Epithelial cell of prostate (primary cell): ENCODE measurements around the gene MCCD1.

ENCODE experiments used
- DNase-seq: peaks from one replicate; pipeline ENCODE4 v3.0.0-alpha.2; 2011; ENCODE audit warnings: low read depth, low spot score
- H3K27ac ChIP-seq: fragments of 450-650 bp; 2 replicates; pipeline ENCODE4 v1.5.1; 2017; ENCODE audit warnings: mild to moderate bottlenecking

The MCCD1 gene

DNA sequence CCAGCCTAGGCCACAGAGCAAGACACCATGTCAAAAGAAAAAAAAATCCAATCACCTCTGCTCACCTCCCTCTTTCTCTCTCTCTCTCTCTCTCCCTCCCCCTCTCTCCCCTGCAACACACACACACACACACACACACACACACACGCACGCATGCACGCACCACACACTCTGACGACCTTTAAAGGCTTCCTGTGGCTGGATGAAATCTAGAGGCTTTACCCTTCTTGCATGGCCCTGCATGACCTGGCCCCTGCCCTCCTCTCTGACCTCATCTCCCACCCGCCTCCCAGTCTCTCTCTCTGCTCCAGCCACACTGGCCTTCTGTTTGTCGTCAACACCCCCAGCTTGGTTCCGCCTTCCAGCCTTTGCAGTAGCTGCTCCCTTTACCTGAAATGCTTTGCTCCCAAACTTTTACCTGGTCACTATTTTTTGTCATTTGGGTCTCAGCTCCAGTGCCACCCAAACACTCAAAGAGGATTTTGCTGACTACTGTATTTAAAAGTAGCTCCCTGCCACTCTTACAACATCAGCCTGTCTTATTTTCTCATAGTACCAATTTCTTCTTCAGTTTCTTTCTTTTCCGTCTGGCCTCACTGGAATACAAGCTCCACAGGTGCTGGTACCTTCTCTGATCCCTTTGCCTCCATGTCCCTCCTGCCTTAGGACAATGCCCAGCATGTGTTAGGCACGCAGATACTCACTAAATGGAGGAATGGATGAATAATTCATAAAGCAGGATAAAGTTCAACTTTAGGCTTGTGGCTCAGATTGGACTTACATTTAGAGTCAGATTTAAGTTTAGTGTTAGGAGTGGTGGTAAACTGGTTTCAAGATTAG is 39.0 kb downstream of the MCCD1 start:
- H3K27ac ChIP-seq: no peak overlapping the region
- DNase-seq: no peak

DNA sequence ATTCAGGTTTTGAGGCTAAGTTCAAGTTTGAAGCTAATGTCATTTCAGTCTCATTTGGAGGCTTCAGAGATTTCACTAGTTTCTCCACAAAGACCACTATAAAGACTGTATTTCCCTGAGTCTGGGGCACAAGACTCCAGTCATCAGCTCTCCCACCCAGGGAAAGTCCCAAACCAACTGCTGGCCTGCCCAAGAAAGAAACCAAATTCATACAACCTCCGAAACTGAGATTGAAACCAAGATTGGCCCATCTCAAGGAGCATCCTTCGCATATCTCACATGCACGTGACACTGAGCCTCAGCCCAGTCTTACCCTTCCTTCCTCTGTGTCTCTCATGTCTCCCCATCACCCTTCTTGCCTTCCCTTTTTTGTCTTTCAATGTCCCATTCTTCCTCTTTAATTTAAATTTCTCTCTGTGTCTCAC is 39.8 kb downstream of the MCCD1 start:
- no peak overlapping the region for H3K27ac ChIP-seq
- no peak for DNase-seq

- no peak overlapping the region for H3K27ac ChIP-seq
- DNase-seq: no peak
Observed at GRCh38 chr6:31569861-31570536, 41.2 kb downstream of the MCCD1 start.

DNA sequence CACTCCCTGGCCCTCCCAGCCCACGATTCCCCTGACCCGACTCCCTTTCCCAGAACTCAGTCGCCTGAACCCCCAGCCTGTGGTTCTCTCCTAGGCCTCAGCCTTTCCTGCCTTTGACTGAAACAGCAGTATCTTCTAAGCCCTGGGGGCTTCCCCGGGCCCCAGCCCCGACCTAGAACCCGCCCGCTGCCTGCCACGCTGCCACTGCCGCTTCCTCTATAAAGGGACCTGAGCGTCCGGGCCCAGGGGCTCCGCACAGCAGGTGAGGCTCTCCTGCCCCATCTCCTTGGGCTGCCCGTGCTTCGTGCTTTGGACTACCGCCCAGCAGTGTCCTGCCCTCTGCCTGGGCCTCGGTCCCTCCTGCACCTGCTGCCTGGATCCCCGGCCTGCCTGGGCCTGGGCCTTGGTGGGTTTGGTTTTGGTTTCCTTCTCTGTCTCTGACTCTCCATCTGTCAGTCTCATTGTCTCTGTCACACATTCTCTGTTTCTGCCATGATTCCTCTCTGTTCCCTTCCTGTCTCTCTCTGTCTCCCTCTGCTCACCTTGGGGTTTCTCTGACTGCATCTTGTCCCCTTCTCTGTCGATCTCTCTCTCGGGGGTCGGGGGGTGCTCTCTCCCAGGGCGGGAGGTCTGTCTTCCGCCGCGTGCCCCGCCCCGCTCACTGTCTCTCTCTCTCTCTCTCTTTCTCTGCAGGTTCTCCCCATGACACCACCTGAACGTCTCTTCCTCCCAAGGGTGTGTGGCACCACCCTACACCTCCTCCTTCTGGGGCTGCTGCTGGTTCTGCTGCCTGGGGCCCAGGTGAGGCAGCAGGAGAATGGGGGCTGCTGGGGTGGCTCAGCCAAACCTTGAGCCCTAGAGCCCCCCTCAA is 43.5 kb downstream of the MCCD1 start, which contains the start of gene LTA:
LTA (plus strand) TSS at position 249 of the 871 bp plus-strand sequence; CDS start at position 703, 454 bp downstream.
- no peak for DNase-seq

GRCh38 chr6:31573239-31574105 is 44.7 kb downstream of the MCCD1 start:
- DNase-seq: no peak
- H3K27ac ChIP-seq: no peak overlapping the region

More for the DNA sequence above, 43.5 kb downstream of the MCCD1 start, which contains the start of gene LTA:
- H3K27ac ChIP-seq: no peak within 1 kb of the TSS

- H3K27ac ChIP-seq: no peak overlapping the region
Observed at GRCh38 chr6:31574106-31575061, 45.6 kb downstream of the MCCD1 start.

DNA sequence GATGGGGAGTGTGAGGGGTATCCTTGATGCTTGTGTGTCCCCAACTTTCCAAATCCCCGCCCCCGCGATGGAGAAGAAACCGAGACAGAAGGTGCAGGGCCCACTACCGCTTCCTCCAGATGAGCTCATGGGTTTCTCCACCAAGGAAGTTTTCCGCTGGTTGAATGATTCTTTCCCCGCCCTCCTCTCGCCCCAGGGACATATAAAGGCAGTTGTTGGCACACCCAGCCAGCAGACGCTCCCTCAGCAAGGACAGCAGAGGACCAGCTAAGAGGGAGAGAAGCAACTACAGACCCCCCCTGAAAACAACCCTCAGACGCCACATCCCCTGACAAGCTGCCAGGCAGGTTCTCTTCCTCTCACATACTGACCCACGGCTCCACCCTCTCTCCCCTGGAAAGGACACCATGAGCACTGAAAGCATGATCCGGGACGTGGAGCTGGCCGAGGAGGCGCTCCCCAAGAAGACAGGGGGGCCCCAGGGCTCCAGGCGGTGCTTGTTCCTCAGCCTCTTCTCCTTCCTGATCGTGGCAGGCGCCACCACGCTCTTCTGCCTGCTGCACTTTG is 46.7 kb downstream of the MCCD1 start, which contains the start of gene TNF:
TNF (plus strand) TSS at position 231 of the 567 bp plus-strand sequence; CDS start at position 408, 177 bp downstream.
- H3K27ac ChIP-seq: no peak within 1 kb of the TSS
- DNase-seq: no peak

More at GRCh38 chr6:31574106-31575061, 45.6 kb downstream of the MCCD1 start:
- DNase-seq: no peak

GRCh38 chr6:31575952-31576685 is 47.4 kb downstream of the MCCD1 start:
- no peak for DNase-seq
- H3K27ac ChIP-seq: no peak overlapping the region

GRCh38 chr6:31576897-31577578 is 48.3 kb downstream of the MCCD1 start:
- H3K27ac ChIP-seq: no peak overlapping the region
- DNase-seq: no peak

DNA sequence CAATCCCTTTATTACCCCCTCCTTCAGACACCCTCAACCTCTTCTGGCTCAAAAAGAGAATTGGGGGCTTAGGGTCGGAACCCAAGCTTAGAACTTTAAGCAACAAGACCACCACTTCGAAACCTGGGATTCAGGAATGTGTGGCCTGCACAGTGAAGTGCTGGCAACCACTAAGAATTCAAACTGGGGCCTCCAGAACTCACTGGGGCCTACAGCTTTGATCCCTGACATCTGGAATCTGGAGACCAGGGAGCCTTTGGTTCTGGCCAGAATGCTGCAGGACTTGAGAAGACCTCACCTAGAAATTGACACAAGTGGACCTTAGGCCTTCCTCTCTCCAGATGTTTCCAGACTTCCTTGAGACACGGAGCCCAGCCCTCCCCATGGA is 48.8 kb downstream of the MCCD1 start:
- no peak overlapping the region for H3K27ac ChIP-seq
- DNase-seq: no peak

GRCh38 chr6:31578184-31579118 is 49.7 kb downstream of the MCCD1 start:
- DNase-seq: no peak
- no peak overlapping the region for H3K27ac ChIP-seq

GRCh38 chr6:31579119-31579505 is 50.4 kb downstream of the MCCD1 start:
- no peak overlapping the region for H3K27ac ChIP-seq
- DNase-seq: no peak
